HG02970 (cell line): Measurements from ENCODE around the gene TUBA4B.
"Not testable (repeated sequence)": the region's sequence is repeated elsewhere in the genome, so short reads cannot be mapped to it uniquely, and the experiment has no call there.

ENCODE experiments used
- ATAC-seq: cut with Tn5 transposase; IDR thresholded peaks from one replicate; pipeline ENCODE4 v1.9.1; 2021; ENCODE audit warnings: mild to moderate bottlenecking, moderate library complexity, moderate number of reproducible peaks; ENCODE audit not compliant: unreplicated experiment, low FRiP score

The TUBA4B gene

GRCh38 chr2:219308142-219309101, 55.4 kb downstream of the TUBA4B start:
- ATAC-seq: no peak

- ATAC-seq: no peak
Measured at GRCh38 chr2:219309278-219309677, 56.2 kb downstream of the TUBA4B start, which contains the start of gene PTPRN. PTPRN (minus strand) TSS chr2:219309401; CDS start chr2:219309332, 69 bp downstream.

- not testable (repeated sequence) for ATAC-seq
Measured at GRCh38 chr2:219312683-219313263, 59.7 kb downstream of the TUBA4B start.

- no peak for ATAC-seq
Measured at GRCh38 chr2:219314804-219315468, 61.9 kb downstream of the TUBA4B start.
